ENCODE results near the gene EPS8L2.

DNA sequence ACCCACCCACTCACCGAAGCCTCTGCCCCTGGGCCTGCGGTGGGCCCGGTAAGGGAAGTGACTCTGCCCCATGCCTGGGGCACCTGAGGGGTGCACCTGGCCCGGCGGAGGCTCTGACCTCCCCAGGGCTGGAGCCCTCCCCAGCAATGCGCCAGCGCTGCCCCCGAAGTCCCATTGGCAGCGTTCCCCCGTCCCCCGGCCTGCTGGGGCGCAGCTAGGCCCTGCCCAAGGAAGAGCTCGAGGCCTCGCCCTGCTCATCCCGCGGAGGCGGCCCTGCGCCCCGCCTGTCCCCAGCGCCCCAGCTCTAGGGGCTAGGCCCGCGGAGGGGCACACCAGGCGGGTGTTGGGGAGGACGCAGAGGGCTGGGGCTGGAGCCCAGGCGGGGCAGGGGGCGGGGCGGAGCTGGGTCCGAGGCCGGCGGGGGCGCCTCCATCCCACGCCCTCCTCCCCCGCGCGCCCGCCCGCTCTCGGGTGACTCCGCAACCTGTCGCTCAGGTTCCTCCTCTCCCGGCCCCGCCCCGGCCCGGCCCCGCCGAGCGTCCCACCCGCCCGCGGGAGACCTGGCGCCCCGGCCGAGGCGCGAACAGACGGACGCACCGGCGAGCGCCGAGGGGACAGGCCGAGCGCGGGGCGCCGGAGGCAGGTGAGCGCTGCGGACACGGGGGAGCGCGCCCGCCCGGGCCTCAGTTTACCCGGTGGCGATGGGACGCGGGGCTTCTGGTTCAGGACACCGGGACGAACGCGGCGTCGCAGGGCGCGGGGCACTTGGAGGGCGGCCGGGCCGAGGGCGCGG is at the start of gene EPS8L2:
- TF ChIP-seq, protein P1, sequence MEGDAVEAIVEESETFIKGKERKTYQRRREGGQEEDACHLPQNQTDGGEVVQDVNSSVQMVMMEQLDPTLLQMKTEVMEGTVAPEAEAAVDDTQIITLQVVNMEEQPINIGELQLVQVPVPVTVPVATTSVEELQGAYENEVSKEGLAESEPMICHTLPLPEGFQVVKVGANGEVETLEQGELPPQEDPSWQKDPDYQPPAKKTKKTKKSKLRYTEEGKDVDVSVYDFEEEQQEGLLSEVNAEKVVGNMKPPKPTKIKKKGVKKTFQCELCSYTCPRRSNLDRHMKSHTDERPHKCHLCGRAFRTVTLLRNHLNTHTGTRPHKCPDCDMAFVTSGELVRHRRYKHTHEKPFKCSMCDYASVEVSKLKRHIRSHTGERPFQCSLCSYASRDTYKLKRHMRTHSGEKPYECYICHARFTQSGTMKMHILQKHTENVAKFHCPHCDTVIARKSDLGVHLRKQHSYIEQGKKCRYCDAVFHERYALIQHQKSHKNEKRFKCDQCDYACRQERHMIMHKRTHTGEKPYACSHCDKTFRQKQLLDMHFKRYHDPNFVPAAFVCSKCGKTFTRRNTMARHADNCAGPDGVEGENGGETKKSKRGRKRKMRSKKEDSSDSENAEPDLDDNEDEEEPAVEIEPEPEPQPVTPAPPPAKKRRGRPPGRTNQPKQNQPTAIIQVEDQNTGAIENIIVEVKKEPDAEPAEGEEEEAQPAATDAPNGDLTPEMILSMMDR (IDR thresholded peaks at IDR 0.05; ENCODE audit: insufficient read depth, low read length), result no peak
- 0 out of 2 replicates have a peak, but pooled peaks have one; percentile 19 for TF ChIP-seq POLR2AphosphoS5 (IDR thresholded peaks at IDR 0.05; ENCODE audit: low read depth)
- TF ChIP-seq, protein P2, sequence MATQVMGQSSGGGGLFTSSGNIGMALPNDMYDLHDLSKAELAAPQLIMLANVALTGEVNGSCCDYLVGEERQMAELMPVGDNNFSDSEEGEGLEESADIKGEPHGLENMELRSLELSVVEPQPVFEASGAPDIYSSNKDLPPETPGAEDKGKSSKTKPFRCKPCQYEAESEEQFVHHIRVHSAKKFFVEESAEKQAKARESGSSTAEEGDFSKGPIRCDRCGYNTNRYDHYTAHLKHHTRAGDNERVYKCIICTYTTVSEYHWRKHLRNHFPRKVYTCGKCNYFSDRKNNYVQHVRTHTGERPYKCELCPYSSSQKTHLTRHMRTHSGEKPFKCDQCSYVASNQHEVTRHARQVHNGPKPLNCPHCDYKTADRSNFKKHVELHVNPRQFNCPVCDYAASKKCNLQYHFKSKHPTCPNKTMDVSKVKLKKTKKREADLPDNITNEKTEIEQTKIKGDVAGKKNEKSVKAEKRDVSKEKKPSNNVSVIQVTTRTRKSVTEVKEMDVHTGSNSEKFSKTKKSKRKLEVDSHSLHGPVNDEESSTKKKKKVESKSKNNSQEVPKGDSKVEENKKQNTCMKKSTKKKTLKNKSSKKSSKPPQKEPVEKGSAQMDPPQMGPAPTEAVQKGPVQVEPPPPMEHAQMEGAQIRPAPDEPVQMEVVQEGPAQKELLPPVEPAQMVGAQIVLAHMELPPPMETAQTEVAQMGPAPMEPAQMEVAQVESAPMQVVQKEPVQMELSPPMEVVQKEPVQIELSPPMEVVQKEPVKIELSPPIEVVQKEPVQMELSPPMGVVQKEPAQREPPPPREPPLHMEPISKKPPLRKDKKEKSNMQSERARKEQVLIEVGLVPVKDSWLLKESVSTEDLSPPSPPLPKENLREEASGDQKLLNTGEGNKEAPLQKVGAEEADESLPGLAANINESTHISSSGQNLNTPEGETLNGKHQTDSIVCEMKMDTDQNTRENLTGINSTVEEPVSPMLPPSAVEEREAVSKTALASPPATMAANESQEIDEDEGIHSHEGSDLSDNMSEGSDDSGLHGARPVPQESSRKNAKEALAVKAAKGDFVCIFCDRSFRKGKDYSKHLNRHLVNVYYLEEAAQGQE (IDR thresholded peaks at IDR 0.05; ENCODE audit: insufficient replicate concordance, low read depth), result no peak
- no peak for TF ChIP-seq SPI1 (IDR thresholded peaks at IDR 0.05; ENCODE audit: borderline replicate concordance, low read depth)

Measured in HL-60 (cell line).